Stimulated activated CD8-positive, alpha-beta memory T cell treated with anti-CD3 and anti-CD28 coated beads, Interleukin-7, amount 100 ng/mL, for 48 hours (primary cell): Measurements from ENCODE around the gene FUCA2.
"Not testable (repeated sequence)": the region's sequence is repeated elsewhere in the genome, so short reads cannot be mapped to it uniquely, and the experiment has no call there.

Experiments used
- DNase-seq, 2 donors: peaks; one replicate each; pipeline ENCODE4 v3.0.0-alpha.2; 2020; ENCODE audit warnings: low read depth in 1 of 2; ENCODE audit errors: extremely low read depth in 1 of 2

Gene FUCA2

DNA sequence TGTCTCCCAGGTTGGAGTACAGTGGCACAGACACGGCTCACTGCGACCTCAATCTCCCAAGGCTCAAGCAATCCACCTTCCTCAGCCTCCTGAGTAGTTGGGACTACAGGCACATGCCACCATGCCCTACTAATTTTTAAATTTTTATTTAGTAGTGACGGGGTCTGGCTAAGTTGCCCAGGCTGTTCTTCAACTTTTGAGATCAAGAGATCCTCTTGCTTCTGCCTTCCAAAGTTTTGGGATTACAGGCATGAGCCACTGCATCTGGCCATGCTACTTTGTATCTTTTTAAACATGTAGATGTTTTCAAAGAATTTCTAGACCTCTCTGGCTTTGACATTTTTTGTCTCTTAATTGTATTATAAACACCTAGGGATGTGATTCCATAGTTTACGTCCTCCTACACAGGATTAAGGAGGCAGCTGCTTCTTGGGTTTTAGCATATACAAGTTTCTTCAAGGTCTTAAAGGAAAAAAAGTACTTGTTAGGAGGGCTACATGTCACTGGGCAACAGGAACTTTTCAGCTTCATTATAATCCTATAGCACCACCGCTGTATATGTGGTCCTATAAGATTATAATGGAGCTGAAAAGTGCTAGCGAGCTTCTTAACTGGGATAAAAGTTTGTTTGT lies 62.3 kb downstream of the FUCA2 start:
- no peak for DNase-seq

DNA sequence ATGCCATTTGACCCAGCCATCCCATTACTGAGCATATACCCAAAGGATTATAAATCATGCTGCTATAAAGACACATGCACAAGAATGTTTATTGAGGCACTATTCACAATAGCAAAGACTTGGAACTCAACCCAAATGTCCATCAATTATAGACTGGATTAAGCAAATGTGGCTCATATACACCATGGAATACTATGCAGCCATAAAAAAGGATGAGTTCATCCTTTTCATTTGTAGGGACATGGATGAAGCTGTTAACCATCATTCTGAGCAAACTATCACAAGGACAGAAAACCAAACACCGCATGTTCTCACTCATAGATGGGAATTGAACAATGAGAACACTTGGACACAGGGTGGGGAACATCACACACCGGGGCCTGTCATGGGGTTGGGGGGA lies 63.7 kb downstream of the FUCA2 start:
- not testable (repeated sequence) for DNase-seq
